ACC112 (cell line): ENCODE results near the gene PGBD1.

ENCODE experiments used
- H2AFZ ChIP-seq: fragments of 200-600 bp; sonication (generic); one replicate; pipeline ENCODE4 v1.6.0; 2017; ENCODE audit warnings: antibody characterized with exemption, low read length; ENCODE audit not compliant: unreplicated experiment
- H3K27ac ChIP-seq: fragments of 200-600 bp; sonication (generic); 2 replicates; pipeline ENCODE4 v1.5.1; 2014; ENCODE audit warnings: low read depth, mild to moderate bottlenecking, antibody characterized with exemption, low read length, moderate library complexity
- H3K27me3 ChIP-seq: fragments of 200-600 bp; sonication (generic); 2 replicates; pipeline ENCODE4 v1.6.1; 2014; ENCODE audit warnings: mild to moderate bottlenecking, antibody characterized with exemption, low read length, moderate library complexity, mixed read lengths; ENCODE audit not compliant: insufficient read depth
- H3K36me3 ChIP-seq: fragments of 200-600 bp; sonication (generic); 2 replicates; pipeline ENCODE4 v1.6.1; 2016; ENCODE audit warnings: mild to moderate bottlenecking, antibody characterized with exemption, low read length, moderate library complexity, mixed read lengths; ENCODE audit not compliant: insufficient read depth
- H3K4me1 ChIP-seq: fragments of 200-600 bp; sonication (generic); one replicate; pipeline ENCODE4 v1.6.1; 2016; ENCODE audit warnings: low read length, mixed read lengths; ENCODE audit not compliant: insufficient read depth, unreplicated experiment, control insufficient read depth
- H3K4me3 ChIP-seq: fragments of 200-600 bp; sonication (generic); 2 replicates; pipeline ENCODE4 v1.5.1; 2014; ENCODE audit warnings: mild to moderate bottlenecking, low read depth, low read length
- H3K79me2 ChIP-seq: fragments of 200-600 bp; sonication (generic); one replicate; pipeline ENCODE4 v1.6.0; 2016; ENCODE audit warnings: low read length; ENCODE audit not compliant: control insufficient read depth, unreplicated experiment, insufficient read depth

The PGBD1 gene, protein sequence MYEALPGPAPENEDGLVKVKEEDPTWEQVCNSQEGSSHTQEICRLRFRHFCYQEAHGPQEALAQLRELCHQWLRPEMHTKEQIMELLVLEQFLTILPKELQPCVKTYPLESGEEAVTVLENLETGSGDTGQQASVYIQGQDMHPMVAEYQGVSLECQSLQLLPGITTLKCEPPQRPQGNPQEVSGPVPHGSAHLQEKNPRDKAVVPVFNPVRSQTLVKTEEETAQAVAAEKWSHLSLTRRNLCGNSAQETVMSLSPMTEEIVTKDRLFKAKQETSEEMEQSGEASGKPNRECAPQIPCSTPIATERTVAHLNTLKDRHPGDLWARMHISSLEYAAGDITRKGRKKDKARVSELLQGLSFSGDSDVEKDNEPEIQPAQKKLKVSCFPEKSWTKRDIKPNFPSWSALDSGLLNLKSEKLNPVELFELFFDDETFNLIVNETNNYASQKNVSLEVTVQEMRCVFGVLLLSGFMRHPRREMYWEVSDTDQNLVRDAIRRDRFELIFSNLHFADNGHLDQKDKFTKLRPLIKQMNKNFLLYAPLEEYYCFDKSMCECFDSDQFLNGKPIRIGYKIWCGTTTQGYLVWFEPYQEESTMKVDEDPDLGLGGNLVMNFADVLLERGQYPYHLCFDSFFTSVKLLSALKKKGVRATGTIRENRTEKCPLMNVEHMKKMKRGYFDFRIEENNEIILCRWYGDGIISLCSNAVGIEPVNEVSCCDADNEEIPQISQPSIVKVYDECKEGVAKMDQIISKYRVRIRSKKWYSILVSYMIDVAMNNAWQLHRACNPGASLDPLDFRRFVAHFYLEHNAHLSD

DNA sequence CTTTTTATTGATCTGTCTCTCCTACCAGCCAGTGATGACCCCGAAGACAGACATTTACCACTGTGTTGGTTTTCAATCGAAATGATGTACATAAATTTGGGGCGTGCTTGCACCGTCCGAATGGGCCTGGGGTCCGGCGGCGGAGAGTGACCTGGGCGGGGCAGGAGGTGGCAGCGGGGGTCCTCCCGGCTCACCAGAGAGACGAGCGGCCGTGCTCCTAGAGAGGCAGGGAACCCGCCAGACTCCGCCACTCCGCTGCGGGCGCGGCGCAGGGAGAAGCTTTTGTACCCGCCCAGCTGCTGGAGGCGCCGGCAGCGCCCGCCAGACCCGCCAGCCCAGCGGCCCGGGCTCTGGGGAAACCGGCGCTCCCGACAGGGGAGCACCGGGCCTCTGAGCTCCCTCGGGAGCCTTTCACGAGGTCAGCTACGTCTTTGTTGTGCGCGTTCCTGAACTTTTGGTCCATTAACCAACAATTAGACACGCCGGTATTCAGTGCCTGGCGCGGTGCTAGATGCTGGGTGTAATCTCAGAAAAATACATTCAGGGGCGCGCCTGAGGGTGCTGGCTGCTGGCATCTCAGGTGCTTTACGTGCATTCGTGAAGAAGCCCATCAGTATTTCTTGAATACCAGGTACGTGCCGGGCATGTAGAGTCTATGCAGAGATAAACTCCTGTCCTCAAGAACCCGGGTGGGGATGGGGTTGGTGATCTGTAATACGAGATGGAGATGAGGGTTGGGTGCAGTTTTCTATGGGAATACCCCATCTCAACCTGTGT is at the start of gene PGBD1:
PGBD1 (plus strand) TSS at position 285 of the 777 bp plus-strand sequence. CDS start 2,242 bp downstream, outside the sequence.
- H3K4me3 ChIP-seq = peak within 1 kb of the TSS; percentile 89
- H3K27ac ChIP-seq = no peak within 1 kb of the TSS
- H3K27me3 ChIP-seq = no peaks in the 10 kb centered on the region
- H3K4me1 ChIP-seq = peaks cover 6% of the 10 kb centered on the region
- H2AFZ ChIP-seq = peak within 1 kb of the TSS; percentile 71
- H3K79me2 ChIP-seq = peaks cover 14% of the 10 kb centered on the region
- peaks cover 37% of the 10 kb centered on the region for H3K36me3 ChIP-seq

DNA sequence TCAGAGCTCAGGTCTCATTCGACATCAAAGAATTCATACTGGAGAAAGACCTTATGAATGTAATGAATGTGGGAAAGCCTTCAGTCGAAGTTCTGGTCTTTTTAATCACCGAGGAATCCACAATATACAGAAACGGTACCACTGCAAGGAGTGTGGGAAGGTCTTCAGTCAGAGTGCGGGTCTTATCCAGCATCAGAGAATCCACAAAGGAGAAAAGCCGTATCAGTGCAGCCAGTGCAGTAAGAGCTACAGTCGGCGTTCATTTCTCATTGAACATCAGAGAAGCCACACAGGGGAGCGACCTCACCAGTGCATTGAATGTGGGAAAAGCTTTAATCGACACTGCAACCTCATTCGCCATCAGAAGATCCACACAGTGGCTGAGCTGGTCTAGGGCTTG is 48.6 kb upstream of the PGBD1 start:
- H3K4me1 ChIP-seq = no peaks in the 10 kb centered on the region
- peaks cover 43% of the 10 kb centered on the region for H3K36me3 ChIP-seq
- H3K79me2 ChIP-seq = no peaks in the 10 kb centered on the region
- H2AFZ ChIP-seq = no peak overlapping the region
- H3K27ac ChIP-seq = no peak overlapping the region
- H3K27me3 ChIP-seq = no peaks in the 10 kb centered on the region
- H3K4me3 ChIP-seq = no peak overlapping the region

DNA sequence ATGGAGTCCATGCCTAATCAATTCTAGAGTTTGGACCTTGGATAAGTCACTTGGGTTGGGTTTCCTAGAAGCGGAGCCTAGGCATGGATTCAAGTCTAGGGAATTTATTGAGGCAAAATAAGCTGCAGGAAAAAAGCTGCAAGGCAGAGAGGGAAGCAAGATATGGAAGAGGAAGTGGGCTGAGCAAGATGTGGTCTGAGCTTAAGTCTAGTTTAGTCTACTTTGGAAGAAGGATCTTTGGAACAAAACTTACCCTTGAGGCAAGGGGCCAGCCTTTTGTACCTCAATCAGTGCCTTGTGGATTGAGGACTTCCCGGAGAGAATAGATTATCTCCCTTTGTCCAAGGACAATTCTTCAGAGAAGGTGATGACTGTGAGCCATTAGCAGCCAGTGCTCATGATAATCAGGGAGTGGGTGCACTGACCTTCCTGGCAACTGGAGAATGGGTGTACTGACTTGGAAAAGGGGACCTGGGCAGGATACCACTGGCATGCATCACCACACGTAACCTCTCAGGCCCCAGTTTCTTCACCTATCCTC is 45.4 kb upstream of the PGBD1 start:
- Histone ChIP-seq H3K27me3 (no peaks in the 10 kb centered on the region), H3K4me1 (no peaks in the 10 kb centered on the region), H2AFZ (no peak overlapping the region), H3K27ac (no peak overlapping the region), H3K79me2 (no peaks in the 10 kb centered on the region), H3K4me3 (no peak overlapping the region), H3K36me3 (peaks cover 22% of the 10 kb centered on the region)

- Histone ChIP-seq H3K27me3 (no peaks in the 10 kb centered on the region), H3K27ac (no peak overlapping the region), H3K79me2 (no peaks in the 10 kb centered on the region), H2AFZ (no peak overlapping the region), H3K4me1 (no peaks in the 10 kb centered on the region), H3K36me3 (peaks cover 7% of the 10 kb centered on the region), H3K4me3 (no peak overlapping the region)
These were observed 41.7 kb upstream of the PGBD1 start for GRCh38 chr6:28239636-28240035.

DNA sequence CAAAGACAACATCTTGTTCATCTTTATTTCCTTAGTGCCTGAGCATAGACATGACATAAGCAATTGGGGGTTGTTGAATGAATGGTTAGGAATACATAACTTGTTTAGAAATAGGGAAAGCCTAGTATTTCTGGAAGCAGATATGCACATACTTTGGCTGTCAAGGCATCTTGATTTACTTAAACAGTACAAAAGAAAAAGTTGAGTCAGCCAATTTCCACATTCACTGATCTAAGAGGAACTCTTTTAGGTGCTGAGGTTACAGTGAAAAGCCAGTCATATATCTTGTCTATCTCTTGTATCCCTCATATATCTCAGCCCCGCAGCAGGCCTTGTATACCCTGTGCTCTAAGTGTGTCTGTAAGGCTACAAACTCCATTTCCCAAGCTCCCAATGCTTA is 40.9 kb upstream of the PGBD1 start:
- Histone ChIP-seq H3K4me1 (no peaks in the 10 kb centered on the region), H3K27me3 (no peaks in the 10 kb centered on the region), H3K4me3 (no peak overlapping the region), H3K27ac (no peak overlapping the region), H2AFZ (no peak overlapping the region), H3K36me3 (peaks cover 11% of the 10 kb centered on the region), H3K79me2 (no peaks in the 10 kb centered on the region)

DNA sequence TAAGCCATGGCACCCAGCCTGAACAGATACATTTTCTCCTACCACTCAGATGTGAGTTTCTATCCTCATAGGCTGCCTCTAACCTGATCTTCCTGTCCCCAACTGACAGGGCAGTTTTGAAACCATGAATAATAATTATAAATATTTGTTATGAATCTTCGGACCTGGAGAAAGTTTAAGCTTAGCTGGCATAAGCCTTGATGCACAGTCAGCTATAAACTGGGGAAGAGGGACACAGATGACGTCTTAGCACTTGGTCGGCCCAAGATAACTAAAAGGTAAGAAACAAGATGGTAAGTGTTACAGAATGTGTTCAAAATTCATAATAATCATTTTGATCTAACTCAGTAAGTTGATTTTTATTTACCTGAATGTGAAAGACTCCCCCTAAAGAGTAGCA is 37.4 kb upstream of the PGBD1 start:
- Histone ChIP-seq H3K36me3 (peaks cover 24% of the 10 kb centered on the region), H2AFZ (no peak overlapping the region), H3K4me1 (no peaks in the 10 kb centered on the region), H3K27me3 (no peaks in the 10 kb centered on the region), H3K4me3 (no peak overlapping the region), H3K27ac (no peak overlapping the region), H3K79me2 (no peaks in the 10 kb centered on the region)

- H3K27ac ChIP-seq = no peak overlapping the region
- H3K4me1 ChIP-seq = no peaks in the 10 kb centered on the region
- no peak overlapping the region for H2AFZ ChIP-seq
- H3K36me3 ChIP-seq = peaks cover 24% of the 10 kb centered on the region
- H3K27me3 ChIP-seq = no peaks in the 10 kb centered on the region
- H3K79me2 ChIP-seq = no peaks in the 10 kb centered on the region
- H3K4me3 ChIP-seq = no peak overlapping the region
These were observed 36.0 kb upstream of the PGBD1 start for GRCh38 chr6:28245206-28245941.

GRCh38 chr6:28248916-28249315 is 32.5 kb upstream of the PGBD1 start:
- peaks cover 22% of the 10 kb centered on the region for H3K4me1 ChIP-seq
- no peak overlapping the region for H3K4me3 ChIP-seq
- H2AFZ ChIP-seq = no peak overlapping the region
- peaks cover 12% of the 10 kb centered on the region for H3K79me2 ChIP-seq
- H3K27me3 ChIP-seq = no peaks in the 10 kb centered on the region
- H3K36me3 ChIP-seq = peaks cover 24% of the 10 kb centered on the region
- H3K27ac ChIP-seq = no peak overlapping the region

DNA sequence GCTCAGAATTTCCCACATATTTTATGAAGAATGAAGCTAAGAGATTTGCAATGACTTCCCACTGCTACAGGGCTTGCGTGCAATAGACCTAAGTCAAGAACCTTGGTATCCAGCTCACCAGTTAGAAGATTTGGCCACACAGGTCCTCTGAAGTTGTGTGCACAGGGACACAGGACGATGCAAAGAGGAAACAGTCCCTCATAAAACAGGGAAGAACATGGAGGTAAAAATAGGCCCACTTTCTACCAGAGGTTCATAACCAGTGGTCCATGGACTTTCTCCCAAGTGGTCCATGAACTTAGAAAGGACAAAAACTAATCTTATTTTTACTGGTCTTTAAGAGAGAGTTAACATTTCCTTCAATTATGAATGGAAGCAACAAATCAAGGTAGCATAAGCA is 30.6 kb upstream of the PGBD1 start:
- Histone ChIP-seq H3K4me1 (peaks cover 25% of the 10 kb centered on the region), H3K27me3 (no peaks in the 10 kb centered on the region), H3K27ac (no peak overlapping the region), H3K79me2 (peaks cover 12% of the 10 kb centered on the region), H3K36me3 (peaks cover 10% of the 10 kb centered on the region; the same call in 1 of the 2 replicates), H3K4me3 (peak overlapping the region; percentile 92), H2AFZ (no peak overlapping the region)

- Histone ChIP-seq H3K27ac (no peak overlapping the region), H3K27me3 (no peaks in the 10 kb centered on the region), H2AFZ (peak overlapping the region; percentile 91)
These were observed 29.7 kb upstream of the PGBD1 start for GRCh38 chr6:28251661-28252008.

More at GRCh38 chr6:28251661-28252008, 29.7 kb upstream of the PGBD1 start:
- peaks cover 25% of the 10 kb centered on the region for H3K4me1 ChIP-seq
- peak overlapping the region; percentile 92 for H3K4me3 ChIP-seq
- peaks cover 12% of the 10 kb centered on the region for H3K79me2 ChIP-seq
- peaks cover 5% of the 10 kb centered on the region; the same call in 1 of the 2 replicates for H3K36me3 ChIP-seq
